ENCODE data around the gene CAMK2A. TPM values are rescaled to one million over a fixed set of nuclear protein-coding genes. Genes with fewer than 3 reads are reported as not detected.

CAMK2A gene
- polyA plus RNA-seq, 1 experiment, result 0.11 TPM

DNA sequence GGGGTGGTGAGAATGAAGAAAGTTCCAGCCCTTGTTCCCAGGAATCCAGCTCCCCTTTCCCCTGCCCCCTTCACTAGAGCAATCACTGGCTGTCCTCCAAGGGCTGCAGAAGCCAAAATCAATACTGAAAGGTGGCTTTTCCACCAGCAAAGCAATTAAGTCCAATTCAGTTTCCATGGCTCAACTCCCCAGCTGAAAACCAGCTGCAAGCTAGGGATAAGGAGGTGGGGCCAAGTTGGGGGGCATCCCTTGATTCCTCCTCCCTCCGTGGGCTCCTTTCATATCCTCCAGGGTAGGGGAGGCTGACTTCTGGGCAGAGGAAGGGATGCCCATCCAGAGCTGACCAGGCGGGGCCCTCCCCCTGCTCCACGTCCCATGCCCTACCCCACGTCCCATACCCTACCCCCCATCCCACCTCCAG is 22.7 kb downstream of the CAMK2A start:
- ChIA-PET POLR2A (no interaction called here), CTCF (interaction anchor here (1.3 kb wide), 1 partner anchor 84 kb away, joined by 9 read pairs; no protein-coding TSS in a partner anchor)
- Histone ChIP-seq H3K36me3 (ENCODE audit: control insufficient read depth, insufficient read depth, low read length) (no peaks in the 10 kb centered on the region), H3K27me3 (ENCODE audit: control insufficient read depth, insufficient read depth, low read length) (no peaks in the 10 kb centered on the region; the same call in 1 of the 2 replicates), H3K4me3 (ENCODE audit: low read depth, low read length) (no peak overlapping the region)
- TF ChIP-seq, protein P1, sequence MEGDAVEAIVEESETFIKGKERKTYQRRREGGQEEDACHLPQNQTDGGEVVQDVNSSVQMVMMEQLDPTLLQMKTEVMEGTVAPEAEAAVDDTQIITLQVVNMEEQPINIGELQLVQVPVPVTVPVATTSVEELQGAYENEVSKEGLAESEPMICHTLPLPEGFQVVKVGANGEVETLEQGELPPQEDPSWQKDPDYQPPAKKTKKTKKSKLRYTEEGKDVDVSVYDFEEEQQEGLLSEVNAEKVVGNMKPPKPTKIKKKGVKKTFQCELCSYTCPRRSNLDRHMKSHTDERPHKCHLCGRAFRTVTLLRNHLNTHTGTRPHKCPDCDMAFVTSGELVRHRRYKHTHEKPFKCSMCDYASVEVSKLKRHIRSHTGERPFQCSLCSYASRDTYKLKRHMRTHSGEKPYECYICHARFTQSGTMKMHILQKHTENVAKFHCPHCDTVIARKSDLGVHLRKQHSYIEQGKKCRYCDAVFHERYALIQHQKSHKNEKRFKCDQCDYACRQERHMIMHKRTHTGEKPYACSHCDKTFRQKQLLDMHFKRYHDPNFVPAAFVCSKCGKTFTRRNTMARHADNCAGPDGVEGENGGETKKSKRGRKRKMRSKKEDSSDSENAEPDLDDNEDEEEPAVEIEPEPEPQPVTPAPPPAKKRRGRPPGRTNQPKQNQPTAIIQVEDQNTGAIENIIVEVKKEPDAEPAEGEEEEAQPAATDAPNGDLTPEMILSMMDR (IDR thresholded peaks at IDR 0.05; ENCODE audit: insufficient read depth, low read depth, low read length), result no peak
- DNase-seq (ENCODE audit: low read depth), result no peak

DNA sequence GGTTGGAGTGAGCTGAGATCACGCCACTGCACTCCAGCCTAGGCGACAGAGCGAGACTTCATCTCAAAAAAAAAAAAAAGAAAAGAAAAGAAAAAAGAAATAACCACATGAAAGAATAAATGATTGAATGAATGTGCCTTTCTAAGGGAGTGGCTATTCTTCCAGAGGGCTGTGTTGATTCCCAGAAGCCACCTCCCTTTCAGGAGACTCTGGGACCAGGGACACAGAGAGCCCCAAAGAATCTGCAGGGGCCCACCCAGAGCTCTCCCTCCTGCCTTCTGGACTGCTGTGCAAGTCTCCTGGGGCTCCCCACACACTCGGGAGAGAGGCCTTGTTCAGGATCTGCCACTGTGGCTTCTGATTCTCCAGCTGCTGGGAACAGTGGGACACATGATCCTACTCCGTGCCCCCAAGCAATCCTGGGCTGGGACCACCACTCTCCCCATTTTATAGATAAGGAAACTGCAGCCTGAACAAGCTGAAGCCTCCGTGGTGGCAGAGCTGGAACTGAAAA is 23.6 kb downstream of the CAMK2A start:
- CTCF ChIA-PET, result interaction anchor here (1.3 kb wide), 1 partner anchor 85 kb away, joined by 9 read pairs; no protein-coding TSS in a partner anchor
- H3K4me3 ChIP-seq (ENCODE audit: low read depth, low read length), result no peak overlapping the region
- POLR2A ChIA-PET, result interaction anchor here (0.6 kb wide), 1 partner anchor 185 kb away, joined by 4 read pairs; no protein-coding TSS in a partner anchor
- no peak for DNase-seq (ENCODE audit: low read depth)
- no peaks in the 10 kb centered on the region for H3K36me3 ChIP-seq (ENCODE audit: control insufficient read depth, insufficient read depth, low read length)
- TF ChIP-seq, protein P1 (IDR thresholded peaks at IDR 0.05; ENCODE audit: insufficient read depth, low read depth, low read length), result no peak
- no peaks in the 10 kb centered on the region; the same call in 1 of the 2 replicates for H3K27me3 ChIP-seq (ENCODE audit: control insufficient read depth, insufficient read depth, low read length)

DNA sequence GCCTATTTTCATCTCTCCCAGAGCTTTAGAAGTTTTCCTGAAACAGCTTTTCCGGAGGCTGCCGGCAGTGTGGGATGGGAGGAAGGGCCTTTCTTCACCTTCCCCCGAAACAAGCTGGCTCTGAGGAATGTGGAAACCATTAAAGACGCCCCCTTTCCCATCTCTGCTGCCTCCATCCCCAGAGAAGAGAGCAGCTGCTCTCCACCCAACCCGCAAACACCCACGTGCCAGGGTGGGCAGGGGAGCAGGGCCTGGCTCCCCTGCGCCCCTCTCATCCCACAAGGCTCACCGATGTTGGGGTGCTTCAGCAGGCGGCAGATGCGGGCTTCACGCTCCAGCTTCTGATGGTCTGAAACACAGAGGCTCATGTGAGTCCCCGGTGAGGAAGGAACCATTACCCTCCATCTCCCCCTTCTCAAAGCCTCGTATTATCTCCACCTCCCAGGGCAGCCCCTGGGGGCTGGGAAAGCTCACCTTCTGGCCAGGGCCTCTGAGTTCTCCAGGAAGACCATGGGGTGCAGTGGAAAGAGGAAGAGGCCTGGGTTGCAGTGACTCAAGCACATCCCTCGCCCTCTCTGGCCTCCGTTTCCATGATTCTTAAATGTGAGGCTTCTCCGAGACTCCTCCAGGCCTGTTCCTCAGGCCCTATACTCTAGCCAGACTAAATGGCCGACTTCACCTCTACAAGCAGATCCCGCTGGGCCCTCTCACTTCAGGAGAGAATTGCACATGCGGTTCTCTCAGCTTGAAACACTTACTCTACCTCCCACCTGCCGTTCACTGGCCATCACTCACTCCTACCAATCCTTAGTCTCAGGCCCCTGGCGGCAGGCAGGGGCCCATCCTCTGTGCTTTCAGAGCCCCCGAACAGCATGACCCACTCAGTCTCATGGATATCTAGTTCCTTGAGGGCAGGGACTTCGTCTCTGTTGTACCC is 24.6 kb downstream of the CAMK2A start:
- no peaks in the 10 kb centered on the region for H3K27me3 ChIP-seq (ENCODE audit: control insufficient read depth, insufficient read depth, low read length)
- ChIA-PET CTCF (interaction anchor here (0.8 to 1.3 kb wide), 4 partner anchors 8 to 172 kb away, joined by 3 to 4 read pairs (median 3); no protein-coding TSS in a partner anchor), POLR2A (interaction anchor here (0.5 kb wide), 1 partner anchor 175 kb away, joined by 3 read pairs; no protein-coding TSS in a partner anchor)
- H3K4me3 ChIP-seq (ENCODE audit: low read depth, low read length), result no peak overlapping the region
- no peak for DNase-seq (ENCODE audit: low read depth)
- TF ChIP-seq, protein P1 (IDR thresholded peaks at IDR 0.05; ENCODE audit: insufficient read depth, low read depth, low read length), result no peak
- no peaks in the 10 kb centered on the region for H3K36me3 ChIP-seq (ENCODE audit: control insufficient read depth, insufficient read depth, low read length)

DNA sequence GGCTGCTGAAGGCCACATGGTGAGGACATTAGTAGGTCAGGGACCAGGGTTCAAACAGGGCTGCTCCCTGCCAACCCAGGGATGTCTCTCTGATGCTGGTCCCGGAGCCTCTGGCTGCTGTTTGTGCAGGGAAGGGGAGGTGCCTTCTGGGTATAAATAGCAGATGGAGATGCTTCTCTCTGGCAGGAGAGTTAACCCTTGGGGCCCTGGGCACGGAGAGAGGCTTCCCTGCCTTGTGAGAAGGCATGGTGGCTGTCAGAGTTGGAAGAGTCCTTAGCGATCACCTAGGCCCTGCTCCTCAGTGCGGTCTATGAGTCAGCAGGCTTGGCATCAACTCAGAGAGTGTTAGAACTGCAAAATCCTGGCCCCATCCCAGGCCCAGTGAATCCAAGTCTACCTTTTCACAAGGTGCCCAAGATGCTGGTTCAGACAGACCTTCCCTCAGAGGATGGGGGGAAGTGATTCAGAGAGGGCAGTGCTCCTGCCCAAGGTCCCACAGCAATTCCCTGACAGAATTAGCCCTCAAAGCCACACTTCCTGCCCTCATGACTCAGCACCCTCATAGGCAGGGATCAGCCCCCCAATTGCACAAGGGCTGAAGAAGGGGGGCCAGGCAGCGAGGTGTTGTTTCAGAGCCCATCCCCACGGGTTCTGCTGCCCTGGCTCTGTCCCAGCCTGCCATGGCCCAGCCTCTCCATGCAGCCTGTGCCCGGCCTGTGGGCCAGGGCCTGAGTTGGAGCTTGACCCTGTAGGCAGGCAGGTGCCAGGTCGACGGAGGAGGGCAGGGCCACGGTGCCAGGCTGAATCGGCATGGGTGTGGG is 25.6 kb downstream of the CAMK2A start:
- Histone ChIP-seq H3K4me3 (ENCODE audit: low read depth, low read length) (no peak overlapping the region), H3K27me3 (ENCODE audit: control insufficient read depth, insufficient read depth, low read length) (no peaks in the 10 kb centered on the region), H3K36me3 (ENCODE audit: control insufficient read depth, insufficient read depth, low read length) (no peaks in the 10 kb centered on the region)
- peak; percentile 56 for DNase-seq (ENCODE audit: low read depth)
- ChIA-PET CTCF (interaction anchor here (0.8 to 1.3 kb wide), 5 partner anchors 9 to 186 kb away, joined by 3 to 5 read pairs (median 3); partner anchors contain the start of gene RPS14), POLR2A (interaction anchor here (0.5 kb wide), 1 partner anchor 176 kb away, joined by 3 read pairs; no protein-coding TSS in a partner anchor)
- TF ChIP-seq, protein P1 (IDR thresholded peaks at IDR 0.05; ENCODE audit: insufficient read depth, low read depth, low read length), result no peak

All from BJ (cell line).